OCI-LY3 (cell line): ENCODE data around the gene LCOR.

Source experiments
- H2AFZ ChIP-seq: fragments of 200-600, 300-600 bp; shearing (Covaris generic); 2 replicates; pipeline ENCODE4 v1.6.0; 2014; ENCODE audit warnings: antibody characterized with exemption, low read depth, low read length
- H3K27ac ChIP-seq: fragments of 200-600, 300-600 bp; sonication (generic); 2 replicates; pipeline ENCODE4 v1.5.1; 2014; ENCODE audit warnings: mild to moderate bottlenecking, low read length, moderate library complexity, mixed read lengths
- H3K27me3 ChIP-seq: fragments of 200-600, 300-600 bp; sonication (generic); 2 replicates; pipeline ENCODE4 v1.6.1; 2014; ENCODE audit warnings: low read depth, low read length, mixed read lengths
- H3K36me3 ChIP-seq: fragments of 200-600, 300-600 bp; sonication (generic); replicated peaks from 2 replicates; pipeline ENCODE3; 2014; ENCODE audit warnings: low read depth, low read length, mixed read lengths
- H3K4me1 ChIP-seq: fragments of 300-600, 200-600 bp; sonication (generic); 2 replicates; pipeline ENCODE4 v1.6.1; 2014; ENCODE audit warnings: low read length, mixed read lengths
- H3K4me2 ChIP-seq: fragments of 200-600, 300-600 bp; sonication (generic); 2 replicates; pipeline ENCODE4 v1.6.1; 2014; ENCODE audit warnings: low read length, mixed read lengths
- H3K4me3 ChIP-seq: fragments of 300-600, 200-600 bp; sonication (generic); 2 replicates; pipeline ENCODE4 v1.5.1; 2014; ENCODE audit warnings: antibody characterized with exemption, mild to moderate bottlenecking, low read length, moderate library complexity
- H3K79me2 ChIP-seq: fragments of 300-600, 200-600 bp; shearing (Covaris generic); 2 replicates; pipeline ENCODE4 v1.6.1; 2014; ENCODE audit warnings: mild to moderate bottlenecking, low read length, mixed read lengths
- H3K9ac ChIP-seq: fragments of 300-600, 200-600 bp; shearing (Covaris generic); 2 replicates; pipeline ENCODE4 v1.6.0; 2014; ENCODE audit warnings: mild to moderate bottlenecking, low read length, moderate library complexity
- H3K9me3 ChIP-seq: fragments of 200-600, 300-600 bp; shearing (Covaris generic); 2 replicates; pipeline ENCODE4 v1.6.1; 2014; ENCODE audit warnings: low read length, mixed read lengths; ENCODE audit not compliant: insufficient read depth
- H4K20me1 ChIP-seq: fragments of 200-600, 300-600 bp; sonication (generic); 2 replicates; pipeline ENCODE4 v1.6.1; 2016; ENCODE audit warnings: low read length, mixed read lengths; ENCODE audit not compliant: insufficient read depth
- EZH2phosphoT487 ChIP-seq: fragments of 200-600 bp; shearing (Covaris generic); IDR thresholded peaks from 2 replicates; pipeline ENCODE4 v1.6.1; 2018; ENCODE audit warnings: antibody characterized with exemption, mixed run types, low read depth
- TF ChIP-seq, protein P1 (sequence below): fragments of 200-600, 300-600 bp; sonication (generic); IDR thresholded peaks from 2 replicates; pipeline ENCODE4 v1.5.1; 2014; ENCODE audit warnings: antibody characterized with exemption, low read length, low read depth

LCOR gene

DNA sequence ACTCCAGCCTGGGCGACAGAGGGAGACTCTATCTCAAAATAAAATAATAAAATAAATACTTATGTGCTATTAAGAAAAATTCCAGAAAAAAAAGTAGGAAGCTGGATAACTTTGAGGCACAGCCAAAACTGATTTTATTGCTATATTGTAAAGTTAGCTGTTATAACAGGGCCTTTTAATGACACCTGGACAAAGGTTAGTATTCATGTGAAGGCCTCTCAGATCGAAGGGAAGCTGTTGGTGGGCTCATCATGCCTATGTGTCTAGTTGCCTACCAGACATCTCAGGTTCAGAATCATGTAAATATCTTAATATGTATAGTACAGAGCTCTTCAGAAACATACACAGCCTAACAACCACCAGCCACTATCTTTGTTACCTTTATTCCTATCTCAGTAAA lies 143.0 kb downstream of the LCOR start:
- Histone ChIP-seq H4K20me1 (no peaks in the 10 kb centered on the region), H3K36me3 (no peaks in the 10 kb centered on the region), H3K4me2 (no peak overlapping the region), H3K27me3 (no peaks in the 10 kb centered on the region), H3K9me3 (no peaks in the 10 kb centered on the region), H3K4me1 (peaks cover 28% of the 10 kb centered on the region), H3K4me3 (no peak overlapping the region), H2AFZ (no peak overlapping the region), H3K9ac (no peak overlapping the region), H3K79me2 (no peaks in the 10 kb centered on the region), H3K27ac (no peak overlapping the region)
- TF ChIP-seq, protein P1, sequence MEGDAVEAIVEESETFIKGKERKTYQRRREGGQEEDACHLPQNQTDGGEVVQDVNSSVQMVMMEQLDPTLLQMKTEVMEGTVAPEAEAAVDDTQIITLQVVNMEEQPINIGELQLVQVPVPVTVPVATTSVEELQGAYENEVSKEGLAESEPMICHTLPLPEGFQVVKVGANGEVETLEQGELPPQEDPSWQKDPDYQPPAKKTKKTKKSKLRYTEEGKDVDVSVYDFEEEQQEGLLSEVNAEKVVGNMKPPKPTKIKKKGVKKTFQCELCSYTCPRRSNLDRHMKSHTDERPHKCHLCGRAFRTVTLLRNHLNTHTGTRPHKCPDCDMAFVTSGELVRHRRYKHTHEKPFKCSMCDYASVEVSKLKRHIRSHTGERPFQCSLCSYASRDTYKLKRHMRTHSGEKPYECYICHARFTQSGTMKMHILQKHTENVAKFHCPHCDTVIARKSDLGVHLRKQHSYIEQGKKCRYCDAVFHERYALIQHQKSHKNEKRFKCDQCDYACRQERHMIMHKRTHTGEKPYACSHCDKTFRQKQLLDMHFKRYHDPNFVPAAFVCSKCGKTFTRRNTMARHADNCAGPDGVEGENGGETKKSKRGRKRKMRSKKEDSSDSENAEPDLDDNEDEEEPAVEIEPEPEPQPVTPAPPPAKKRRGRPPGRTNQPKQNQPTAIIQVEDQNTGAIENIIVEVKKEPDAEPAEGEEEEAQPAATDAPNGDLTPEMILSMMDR = no peak
- no peak for TF ChIP-seq EZH2phosphoT487

DNA sequence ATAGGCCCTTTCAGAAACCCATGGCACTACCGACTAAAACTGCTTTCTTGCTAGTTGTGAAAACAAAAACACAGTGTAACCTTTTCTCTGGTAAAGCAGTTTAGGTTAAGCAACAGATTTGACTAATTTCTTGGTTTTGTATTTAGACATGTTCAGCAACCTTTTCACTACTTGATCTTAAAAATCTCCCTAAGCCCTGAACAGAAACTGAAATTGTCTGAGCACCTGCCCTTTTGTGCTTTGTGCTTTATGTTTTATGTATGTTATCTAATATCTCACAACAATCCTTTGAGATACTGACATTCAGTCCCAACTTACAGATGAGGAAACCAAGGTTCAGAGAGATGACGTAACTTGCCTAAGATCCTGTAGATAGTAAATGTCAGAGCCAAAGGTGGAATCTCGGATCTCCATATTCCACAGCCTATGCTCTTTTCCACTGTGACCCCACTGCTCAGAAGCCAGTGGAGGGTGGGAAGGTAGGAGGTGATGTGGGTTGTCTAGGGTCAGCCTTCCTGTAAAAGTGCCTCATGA lies 146.6 kb downstream of the LCOR start:
- TF ChIP-seq EZH2phosphoT487 = no peak
- TF ChIP-seq, protein P1 = no peak

DNA sequence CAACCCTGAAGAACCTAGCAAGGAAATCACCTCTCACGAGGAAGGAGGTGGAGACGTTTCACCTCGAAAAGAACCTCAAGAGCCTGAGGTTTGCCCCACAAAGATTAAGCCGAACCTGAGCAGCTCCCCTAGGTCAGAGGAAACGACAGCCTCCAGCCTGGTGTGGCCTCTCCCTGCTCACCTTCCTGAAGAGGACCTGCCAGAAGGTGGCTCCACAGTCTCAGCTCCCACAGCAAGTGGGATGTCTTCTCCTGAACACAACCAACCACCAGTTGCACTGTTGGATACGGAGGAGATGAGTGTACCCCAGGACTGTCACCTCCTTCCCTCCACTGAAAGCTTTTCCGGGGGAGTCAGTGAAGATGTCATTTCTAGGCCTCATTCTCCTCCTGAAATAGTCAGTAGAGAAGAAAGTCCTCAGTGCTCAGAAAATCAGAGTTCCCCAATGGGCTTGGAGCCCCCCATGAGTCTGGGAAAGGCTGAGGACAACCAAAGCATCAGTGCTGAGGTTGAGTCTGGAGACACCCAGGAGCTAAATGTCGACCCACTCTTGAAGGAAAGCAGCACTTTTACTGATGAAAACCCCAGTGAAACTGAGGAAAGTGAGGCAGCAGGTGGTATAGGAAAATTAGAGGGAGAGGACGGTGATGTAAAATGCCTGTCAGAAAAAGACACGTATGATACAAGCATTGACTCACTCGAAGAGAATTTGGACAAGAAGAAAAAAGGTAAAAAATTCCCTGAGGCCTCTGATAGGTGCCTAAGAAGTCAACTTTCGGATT lies 150.2 kb downstream of the LCOR start:
- Histone ChIP-seq H3K9me3 (no peaks in the 10 kb centered on the region), H3K79me2 (no peaks in the 10 kb centered on the region), H3K4me1 (peaks cover 19% of the 10 kb centered on the region), H3K4me3 (no peak overlapping the region), H3K9ac (no peak overlapping the region), H3K27me3 (no peaks in the 10 kb centered on the region), H4K20me1 (no peaks in the 10 kb centered on the region), H2AFZ (no peak overlapping the region), H3K36me3 (no peaks in the 10 kb centered on the region), H3K4me2 (no peak overlapping the region), H3K27ac (no peak overlapping the region)
- TF ChIP-seq EZH2phosphoT487 = no peak
- TF ChIP-seq, protein P1 = peak; percentile 17; the same call in 1 of the 2 replicates

More for the DNA sequence above, 146.6 kb downstream of the LCOR start:
- peak overlapping the region; percentile 12; the same call in 1 of the 2 replicates for H3K27ac ChIP-seq
- H3K79me2 ChIP-seq = no peaks in the 10 kb centered on the region
- H4K20me1 ChIP-seq = no peaks in the 10 kb centered on the region
- H3K9ac ChIP-seq = no peak overlapping the region
- H3K4me2 ChIP-seq = peak overlapping the region; percentile 38
- H3K36me3 ChIP-seq = no peaks in the 10 kb centered on the region
- H3K4me1 ChIP-seq = peaks cover 28% of the 10 kb centered on the region
- no peaks in the 10 kb centered on the region for H3K9me3 ChIP-seq
- no peak overlapping the region for H2AFZ ChIP-seq
- H3K4me3 ChIP-seq = no peak overlapping the region; the same call in 1 of the 2 replicates
- H3K27me3 ChIP-seq = no peaks in the 10 kb centered on the region

DNA sequence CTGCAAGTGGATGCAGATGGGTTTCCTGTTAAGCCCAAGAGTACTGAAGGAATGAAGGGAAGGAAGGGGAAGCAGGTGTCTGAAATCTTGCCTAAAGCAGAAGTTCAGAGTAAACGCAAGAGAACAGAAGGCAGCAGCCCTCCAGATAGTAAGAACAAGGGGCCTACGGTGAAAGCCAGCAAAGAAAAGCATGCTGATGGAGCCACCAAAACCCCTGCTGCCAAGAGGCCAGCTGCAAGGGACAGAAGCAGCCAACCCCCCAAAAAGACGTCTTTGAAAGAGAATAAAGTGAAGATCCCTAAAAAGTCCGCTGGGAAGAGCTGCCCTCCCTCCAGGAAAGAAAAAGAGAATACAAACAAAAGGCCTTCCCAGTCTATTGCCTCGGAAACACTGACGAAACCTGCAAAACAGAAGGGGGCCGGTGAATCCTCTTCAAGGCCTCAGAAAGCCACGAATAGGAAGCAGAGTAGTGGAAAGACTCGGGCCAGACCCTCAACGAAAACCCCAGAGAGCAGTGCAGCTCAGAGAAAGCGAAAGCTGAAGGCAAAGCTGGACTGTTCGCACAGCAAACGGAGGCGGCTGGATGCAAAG lies 152.5 kb downstream of the LCOR start:
- H3K4me2 ChIP-seq = no peak overlapping the region

More for the DNA sequence above, 152.5 kb downstream of the LCOR start:
- Histone ChIP-seq H3K27me3 (no peaks in the 10 kb centered on the region), H4K20me1 (no peaks in the 10 kb centered on the region), H2AFZ (no peak overlapping the region), H3K9ac (no peak overlapping the region), H3K79me2 (no peaks in the 10 kb centered on the region), H3K4me1 (no peaks in the 10 kb centered on the region), H3K36me3 (no peaks in the 10 kb centered on the region), H3K27ac (no peak overlapping the region), H3K4me3 (no peak overlapping the region), H3K9me3 (no peaks in the 10 kb centered on the region)
- no peak for TF ChIP-seq EZH2phosphoT487
- TF ChIP-seq, protein P1 = no peak
